Pancreas (tissue), 10 donors: ENCODE measurements around the gene SPATA13. TPM values are rescaled to one million over a fixed set of nuclear protein-coding genes. Genes with fewer than 3 reads are reported as not detected.
A peak's percentile ranks its signal among the peaks of the same experiment; 100 is the strongest.
"Not testable (repeated sequence)": the region's sequence is repeated elsewhere in the genome, so short reads cannot be mapped to it uniquely, and the experiment has no call there.

Source experiments
- ATAC-seq, 4 donors: fragments of 200-7000 bp; cut with Tn5 transposase; one replicate each; pipeline versions ENCODE4 v1.8.0 to v1.9.1; 2020; ENCODE audit warnings: mild to moderate bottlenecking in 4 of 4, moderate library complexity in 4 of 4
- DNase-seq, 6 donors: peaks; one replicate each; pipeline ENCODE4 v3.0.0-alpha.2; 2020
- FAIRE-seq: peaks from 2 replicates; lab custom pipeline; 2012; peaks lifted over from hg19 to GRCh38; lab: Jason Lieb, UNC
- H3K27ac ChIP-seq, 4 donors: fragments of 200-600 bp; sonication (generic); 1 replicate in 3 of 4; 2 replicates in 1 of 4; pipeline versions ENCODE4 v1.5.0 to v1.8.0; 2020
- H3K27me3 ChIP-seq, 4 donors: fragments of 200-600 bp; one replicate each; pipeline ENCODE4 v1.8.0; 2021
- H3K36me3 ChIP-seq, 3 donors: fragments of 200-600 bp; sonication (generic) in 1 of 3; one replicate each; pipeline versions ENCODE4 v1.5.0 to v1.8.0; 2020 to 2021
- H3K4me1 ChIP-seq, 3 donors: fragments of 200-600 bp; one replicate each; pipeline ENCODE4 v1.8.0; 2021
- H3K4me3 ChIP-seq, 4 donors: fragments of 200-600 bp; sonication (generic) in 2 of 4; one replicate each; pipeline versions ENCODE4 v1.5.0 to v1.8.0; 2020 to 2021
- H3K9me3 ChIP-seq, 4 donors: fragments of 200-600 bp; one replicate each; pipeline ENCODE4 v1.8.0; 2021
- WGBS, 2 donors: extraction: QIAGEN DNeasy Blood & Tissue Kit; methylation state at CpG; one replicate each; pipeline ENCODE4 v1.1.7; 2013; 5-methylcytosine and 5-hydroxymethylcytosine counted together
- intact Hi-C, 3 donors: fragments of 100-400 bp; cut with DNase I; formaldehyde crosslinking; loops; one replicate each; pipeline versions ENCODE4 v1.11.1 to v1.14.2; 2022
- polyA plus RNA-seq, 2 donors: library from polyadenylated mRNA; stranded (reverse); fragments of 200-250 nt; gene quantifications; one replicate each; pipeline ENCODE4 v1.2.3, GENCODE V29; 2013
- total RNA-seq, 6 donors: library from RNA; stranded (reverse); fragmentation: NEBNext Ultra II Directional in 4 of 6; extraction: Animal tissue kit (Norgen Biotek cat#: 25700) in 4 of 6; gene quantifications; one replicate each; pipeline versions ENCODE4 v1.2.1 to v1.2.4, GENCODE V29; 2021 to 2023
- TF ChIP-seq, protein P1 (sequence below), 4 donors: fragments of 200-600 bp; sonication (generic) in 3 of 4; IDR thresholded peaks; one replicate each; pipeline versions ENCODE4 v1.5.0 to v1.8.0; 2021; ENCODE audit warnings: antibody characterized with exemption in 4 of 4
- donor health status: healthy with polysubstance abuse.
- donor health status: DM: no; HTN: no; CAD: no; lungs with moderate emphysema.
- donor health status: DM: no; HTN: no; CAD: no.
- donor health status: control.
- donor health status: control.
- donor health status: Bipolar disorder and iron deficiency.
- donor health status: DM: yes; HTN: yes; CAD: no.
- donor health status: DM: no; HTN: no; CAD: no.
- donor health status: DM: no; HTN: no; CAD: no.
- donor health status: DM: yes; HTN: yes; CAD: no.

SPATA13 gene
- total and polyA plus RNA-seq, 8 donors, result 38.1 to 71.2 (median 53.9) TPM

DNA sequence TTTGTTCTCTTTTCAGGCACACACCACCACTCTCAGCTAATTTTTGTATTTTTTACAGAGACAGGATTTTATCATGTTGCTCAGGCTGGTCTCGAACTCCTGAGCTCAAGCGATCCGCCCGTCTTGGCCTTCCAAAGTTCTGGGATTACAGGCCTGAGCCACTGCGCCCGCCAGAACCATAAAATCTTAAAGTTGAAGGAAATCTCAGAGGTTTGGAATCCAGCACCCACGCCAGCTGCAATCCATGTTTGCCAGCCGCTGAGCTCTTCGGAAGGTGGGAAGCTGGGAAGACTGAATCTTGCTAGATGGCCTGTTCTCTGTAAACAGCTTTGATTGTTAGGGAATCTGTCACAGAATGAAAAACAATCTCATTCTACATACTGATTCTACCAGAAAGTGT is 38.5 kb downstream of the SPATA13 start:
- no peak for FAIRE-seq
- no peaks in the 10 kb centered on the region for H3K9me3 ChIP-seq
- intact Hi-C loops, result no loop called here
- H3K4me3 ChIP-seq, result no peak overlapping the region
- ATAC-seq, result peak in 1 of 4 donors; percentile 23
- no peak for DNase-seq
- H3K27me3 ChIP-seq, result no peaks in the 10 kb centered on the region
- peak overlapping the region in 2 of 4 donors; percentile 66 to 71 for H3K27ac ChIP-seq
- WGBS, 2 donors, result 72 to 80% methylated on average over 9 of the region's 9 CpGs
- TF ChIP-seq, protein P1, sequence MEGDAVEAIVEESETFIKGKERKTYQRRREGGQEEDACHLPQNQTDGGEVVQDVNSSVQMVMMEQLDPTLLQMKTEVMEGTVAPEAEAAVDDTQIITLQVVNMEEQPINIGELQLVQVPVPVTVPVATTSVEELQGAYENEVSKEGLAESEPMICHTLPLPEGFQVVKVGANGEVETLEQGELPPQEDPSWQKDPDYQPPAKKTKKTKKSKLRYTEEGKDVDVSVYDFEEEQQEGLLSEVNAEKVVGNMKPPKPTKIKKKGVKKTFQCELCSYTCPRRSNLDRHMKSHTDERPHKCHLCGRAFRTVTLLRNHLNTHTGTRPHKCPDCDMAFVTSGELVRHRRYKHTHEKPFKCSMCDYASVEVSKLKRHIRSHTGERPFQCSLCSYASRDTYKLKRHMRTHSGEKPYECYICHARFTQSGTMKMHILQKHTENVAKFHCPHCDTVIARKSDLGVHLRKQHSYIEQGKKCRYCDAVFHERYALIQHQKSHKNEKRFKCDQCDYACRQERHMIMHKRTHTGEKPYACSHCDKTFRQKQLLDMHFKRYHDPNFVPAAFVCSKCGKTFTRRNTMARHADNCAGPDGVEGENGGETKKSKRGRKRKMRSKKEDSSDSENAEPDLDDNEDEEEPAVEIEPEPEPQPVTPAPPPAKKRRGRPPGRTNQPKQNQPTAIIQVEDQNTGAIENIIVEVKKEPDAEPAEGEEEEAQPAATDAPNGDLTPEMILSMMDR (IDR thresholded peaks at IDR 0.05), result no peak
- H3K36me3 ChIP-seq, result no peaks in the 10 kb centered on the region
- H3K4me1 ChIP-seq, result peaks cover 40 to 62% (median 57%) of the 10 kb centered on the region in 3 donors

DNA sequence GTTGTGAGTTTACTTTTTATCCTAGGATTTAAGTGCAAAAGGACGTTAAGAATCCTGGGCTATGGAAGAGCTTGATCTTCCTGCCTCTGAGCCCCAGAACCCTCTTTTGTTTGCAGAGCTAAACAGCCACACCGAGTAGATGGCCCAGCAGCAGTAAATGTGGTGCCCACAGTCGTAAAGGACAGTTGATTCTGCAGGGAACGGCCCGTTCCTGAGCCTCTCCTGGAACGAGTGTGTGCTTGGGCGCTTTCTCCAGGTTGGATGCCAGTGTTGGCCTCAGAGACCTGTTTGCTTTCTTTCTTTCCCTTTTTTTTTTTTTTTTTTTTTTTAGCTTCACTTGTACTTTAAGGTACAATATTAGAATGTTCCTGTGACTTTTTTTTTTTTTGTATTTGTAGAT is 41.7 kb downstream of the SPATA13 start:
- FAIRE-seq, result no peak
- WGBS, 2 donors, result 34 to 36% methylated on average over 7 of the region's 7 CpGs
- ATAC-seq, result peak in 3 of 4 donors; percentile 31 to 56 (median 32)

DNA sequence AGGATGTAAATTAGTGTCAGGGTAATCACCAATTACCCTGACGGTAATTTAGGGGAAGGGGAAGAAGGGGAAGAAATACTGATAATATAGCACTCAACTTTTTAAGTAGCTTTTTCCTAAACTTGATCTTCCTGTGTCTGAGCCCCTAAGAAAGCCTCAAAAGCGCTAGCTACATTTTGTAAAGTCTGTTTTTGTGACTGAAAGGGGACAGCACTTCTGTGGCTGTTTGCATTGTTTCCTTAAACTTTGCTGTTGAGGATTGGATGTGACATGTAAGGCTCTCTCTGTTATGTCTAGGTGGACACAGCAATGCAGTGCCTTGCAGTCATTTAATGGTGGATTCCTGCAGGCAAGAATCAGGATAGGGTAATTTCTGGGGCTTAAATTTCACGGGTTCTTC is 42.8 kb downstream of the SPATA13 start:
- no peaks in the 10 kb centered on the region for H3K27me3 ChIP-seq
- no peak for DNase-seq
- FAIRE-seq, result no peak
- H3K4me1 ChIP-seq, result peaks cover 28 to 36% (median 33%) of the 10 kb centered on the region in 3 donors
- H3K9me3 ChIP-seq, result no peaks in the 10 kb centered on the region
- TF ChIP-seq, protein P1 (IDR thresholded peaks at IDR 0.05), result no peak
- intact Hi-C loops, result no loop called here
- H3K27ac ChIP-seq, result no peak overlapping the region
- no peak for ATAC-seq
- no peak overlapping the region for H3K4me3 ChIP-seq
- H3K36me3 ChIP-seq, result no peaks in the 10 kb centered on the region
- 48 to 52% methylated on average over 3 of the region's 3 CpGs for WGBS, 2 donors

More for the DNA sequence above, 41.7 kb downstream of the SPATA13 start:
- Histone ChIP-seq H3K27me3 (no peaks in the 10 kb centered on the region), H3K4me3 (no peak overlapping the region), H3K9me3 (no peaks in the 10 kb centered on the region), H3K27ac (peak overlapping the region in 1 of 4 donors; percentile 3), H3K4me1 (peaks cover 27 to 38% (median 31%) of the 10 kb centered on the region in 3 donors), H3K36me3 (no peaks in the 10 kb centered on the region)
- TF ChIP-seq, protein P1 (IDR thresholded peaks at IDR 0.05), result no peak
- DNase-seq, result no peak
- intact Hi-C loops, result no loop called here

DNA sequence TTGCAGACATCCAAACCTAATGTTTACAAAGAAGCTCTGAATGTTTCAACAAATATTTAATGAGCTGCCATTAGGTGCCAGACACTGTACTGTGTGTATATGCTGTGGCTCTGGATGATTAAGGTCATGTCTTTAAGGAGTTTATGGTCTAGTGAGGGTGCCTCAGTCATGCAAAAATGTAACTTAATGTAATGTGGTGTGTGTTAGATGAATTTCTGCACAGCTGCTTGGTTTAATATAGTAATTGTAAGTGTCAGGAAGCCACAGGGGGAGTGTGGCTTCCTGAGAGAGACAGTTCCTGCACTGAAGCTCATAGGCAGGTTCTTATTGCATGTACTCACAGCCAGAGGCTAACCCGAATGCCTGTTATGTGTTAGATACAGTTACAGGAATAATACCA is 43.3 kb downstream of the SPATA13 start:
- Histone ChIP-seq H3K36me3 (no peaks in the 10 kb centered on the region), H3K4me1 (peaks cover 32 to 40% (median 33%) of the 10 kb centered on the region in 3 donors), H3K9me3 (no peaks in the 10 kb centered on the region), H3K27ac (no peak overlapping the region), H3K27me3 (no peaks in the 10 kb centered on the region), H3K4me3 (no peak overlapping the region)
- TF ChIP-seq, protein P1 (IDR thresholded peaks at IDR 0.05), result no peak
- FAIRE-seq (no peak), DNase-seq (no peak), ATAC-seq (peak in 2 of 4 donors; percentile 4 to 5)
- intact Hi-C loops, result no loop called here
- 37 to 46% methylated on average over 1 of the region's 1 CpG for WGBS, 2 donors

DNA sequence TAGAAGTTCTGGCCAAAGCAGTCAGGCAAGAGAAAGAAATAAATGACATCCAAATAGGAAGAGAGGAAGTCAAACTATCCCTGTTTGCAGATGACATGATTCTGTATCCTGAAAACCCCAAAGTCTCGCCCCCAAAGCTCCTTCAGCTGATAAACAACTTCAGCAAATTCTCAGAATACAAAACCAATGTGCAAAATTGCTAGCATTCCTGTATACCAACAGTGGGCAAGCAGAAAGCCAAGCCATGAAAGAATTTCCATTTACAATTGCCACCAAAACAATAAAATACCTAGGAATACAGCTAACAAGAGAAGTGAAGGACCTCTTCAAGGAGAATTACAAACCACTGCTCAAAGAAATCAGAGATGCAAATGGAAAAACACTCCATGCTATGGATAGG is 44.6 kb downstream of the SPATA13 start:
- FAIRE-seq, H3K27ac ChIP-seq, H3K27me3 ChIP-seq, DNase-seq, ATAC-seq, H3K9me3 ChIP-seq, H3K36me3 ChIP-seq, intact Hi-C loops, H3K4me3 ChIP-seq: not testable (repeated sequence)
- 85 to 100% methylated on average over 1 of the region's 1 CpG for WGBS, 2 donors
- peaks cover 28 to 40% (median 35%) of the 10 kb centered on the region in 3 donors for H3K4me1 ChIP-seq
